ENCODE data around the gene TERC. TPM values are rescaled to one million over a fixed set of nuclear protein-coding genes. Genes with fewer than 3 reads are reported as not detected.

Gene TERC
- polyA plus RNA-seq, 2 of the 4 experiments (the other 2 are of a cell fraction) = 0.25 to 2.2 TPM

GRCh38 chr3:169772897-169773816 lies 8.3 kb upstream of the TERC start, which contains the start of gene MYNN (continued):
- peak; percentile 86 for TF ChIP-seq BCL3 (IDR thresholded peaks at IDR 0.05)
- no peak for TF ChIP-seq EHMT2 (IDR thresholded peaks at IDR 0.05; ENCODE audit: low read depth)
- TF ChIP-seq MAFK (IDR thresholded peaks at IDR 0.05; ENCODE audit: partially characterized antibody) = no peak
- TF ChIP-seq EHF (CRISPR knock-in tag; IDR thresholded peaks at IDR 0.05) = no peak
- TF ChIP-seq NPAS2 (CRISPR knock-in tag; IDR thresholded peaks at IDR 0.05; ENCODE audit: borderline replicate concordance) = no peak
- no peak for TF ChIP-seq RAD21 (conservative IDR thresholded peaks at IDR 0.05 in 1 of 2, IDR thresholded peaks at IDR 0.05 in 1 of 2)
- TF ChIP-seq NFE2L2 (conservative IDR thresholded peaks at IDR 0.05; ENCODE audit: low read length) = no peak
- TF ChIP-seq FOSL2 (IDR thresholded peaks at IDR 0.05) = no peak
- TF ChIP-seq FOSL2 (CRISPR knock-in tag; IDR thresholded peaks at IDR 0.05) = 0 out of 2 replicates have a peak, but pooled peaks have one; percentile 17
- peak; percentile 42; the same call in 1 of the 2 replicates for TF ChIP-seq KDM1A (IDR thresholded peaks at IDR 0.05; ENCODE audit: low read depth)
- TF ChIP-seq PBX3 (IDR thresholded peaks at IDR 0.05) = no peak
- no peak for TF ChIP-seq ELK1 (IDR thresholded peaks at IDR 0.05; ENCODE audit: low read depth, low read length)
- TF ChIP-seq GATA3 (IDR thresholded peaks at IDR 0.05; ENCODE audit: borderline replicate concordance) = no peak; the same call in 1 of the 2 replicates
- TF ChIP-seq KDM5A (IDR thresholded peaks at IDR 0.05) = peak; percentile 92
- no peak for TF ChIP-seq JUNB (IDR thresholded peaks at IDR 0.05)
- TF ChIP-seq ZNF302 (CRISPR knock-in tag; IDR thresholded peaks at IDR 0.05) = no peak
- TF ChIP-seq JUN (IDR thresholded peaks at IDR 0.05) = peak; percentile 67 to 94; a peak in 4 of 5 replicates
- TF ChIP-seq TP53 (CRISPR knock-in tag; IDR thresholded peaks at IDR 0.05) = no peak
- no peak for TF ChIP-seq HES2 (IDR thresholded peaks at IDR 0.05)
- TF ChIP-seq SMC3 (IDR thresholded peaks at IDR 0.05) = no peak
- TF ChIP-seq CBX2 (IDR thresholded peaks at IDR 0.05; ENCODE audit: borderline replicate concordance, low read depth) = no peak
- TF ChIP-seq FOXS1 (CRISPR knock-in tag; IDR thresholded peaks at IDR 0.05) = no peak
- no peak for TF ChIP-seq CBX8 (IDR thresholded peaks at IDR 0.05)
- no peak for TF ChIP-seq ZSCAN20 (CRISPR knock-in tag; IDR thresholded peaks at IDR 0.05)
- TF ChIP-seq, protein P1, sequence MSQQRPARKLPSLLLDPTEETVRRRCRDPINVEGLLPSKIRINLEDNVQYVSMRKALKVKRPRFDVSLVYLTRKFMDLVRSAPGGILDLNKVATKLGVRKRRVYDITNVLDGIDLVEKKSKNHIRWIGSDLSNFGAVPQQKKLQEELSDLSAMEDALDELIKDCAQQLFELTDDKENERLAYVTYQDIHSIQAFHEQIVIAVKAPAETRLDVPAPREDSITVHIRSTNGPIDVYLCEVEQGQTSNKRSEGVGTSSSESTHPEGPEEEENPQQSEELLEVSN (IDR thresholded peaks at IDR 0.05; ENCODE audit: borderline replicate concordance, low read depth) = no peak
- TF ChIP-seq HDAC2 (IDR thresholded peaks at IDR 0.05) = no peak
- no peak for TF ChIP-seq ZFP36 (IDR thresholded peaks at IDR 0.05; ENCODE audit: borderline replicate concordance, partially characterized antibody)

All from A549 (cell line).